Uterus (tissue), 2 donors: ENCODE results near the gene TICAM1.

ENCODE experiments used
- POLR2A ChIP-seq, 2 donors: fragments of 450-650 bp; IDR thresholded peaks; one replicate each; pipeline ENCODE4 v1.6.1; 2016; ENCODE audit warnings: antibody characterized with exemption in 2 of 2, mild to moderate bottlenecking in 1 of 2, moderate library complexity in 1 of 2
- TF ChIP-seq, protein P1 (sequence below), 4 experiments: fragments of 200-600 bp in 2 of 4; fragments of 450-650 bp in 2 of 4; sonication (generic) in 2 of 4; IDR thresholded peaks; one replicate each; pipeline ENCODE4 v1.5.1; 2016 to 2019; ENCODE audit warnings: antibody characterized with exemption in 4 of 4, mild to moderate bottlenecking in 2 of 4, moderate library complexity in 1 of 4

DNA sequence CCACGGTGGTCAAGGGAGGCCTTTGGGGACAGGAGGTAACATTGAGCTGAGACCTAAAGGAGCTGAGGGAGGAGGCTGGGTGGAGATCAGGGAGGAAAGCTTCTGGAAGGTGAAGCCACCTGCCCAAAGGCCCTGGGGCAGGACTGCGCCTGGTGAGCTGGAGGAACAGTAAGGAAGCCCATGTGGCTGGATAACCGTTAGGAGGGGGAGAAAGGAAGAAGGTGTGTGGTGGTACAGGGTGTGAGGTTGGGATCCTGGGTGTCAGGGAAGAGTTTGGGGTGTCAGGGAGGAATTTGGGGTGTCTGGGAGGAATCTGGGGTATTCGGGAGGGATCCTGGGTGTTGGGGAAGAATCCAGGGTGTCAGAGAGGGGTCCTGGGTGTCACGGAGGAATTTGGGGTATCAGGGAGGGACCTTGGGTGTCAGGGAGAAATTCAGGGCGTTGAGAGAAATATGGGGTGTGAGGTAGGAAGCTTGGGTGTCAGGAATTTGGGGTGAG is 695 bp downstream of the TICAM1 start:
- TF ChIP-seq, protein P1, sequence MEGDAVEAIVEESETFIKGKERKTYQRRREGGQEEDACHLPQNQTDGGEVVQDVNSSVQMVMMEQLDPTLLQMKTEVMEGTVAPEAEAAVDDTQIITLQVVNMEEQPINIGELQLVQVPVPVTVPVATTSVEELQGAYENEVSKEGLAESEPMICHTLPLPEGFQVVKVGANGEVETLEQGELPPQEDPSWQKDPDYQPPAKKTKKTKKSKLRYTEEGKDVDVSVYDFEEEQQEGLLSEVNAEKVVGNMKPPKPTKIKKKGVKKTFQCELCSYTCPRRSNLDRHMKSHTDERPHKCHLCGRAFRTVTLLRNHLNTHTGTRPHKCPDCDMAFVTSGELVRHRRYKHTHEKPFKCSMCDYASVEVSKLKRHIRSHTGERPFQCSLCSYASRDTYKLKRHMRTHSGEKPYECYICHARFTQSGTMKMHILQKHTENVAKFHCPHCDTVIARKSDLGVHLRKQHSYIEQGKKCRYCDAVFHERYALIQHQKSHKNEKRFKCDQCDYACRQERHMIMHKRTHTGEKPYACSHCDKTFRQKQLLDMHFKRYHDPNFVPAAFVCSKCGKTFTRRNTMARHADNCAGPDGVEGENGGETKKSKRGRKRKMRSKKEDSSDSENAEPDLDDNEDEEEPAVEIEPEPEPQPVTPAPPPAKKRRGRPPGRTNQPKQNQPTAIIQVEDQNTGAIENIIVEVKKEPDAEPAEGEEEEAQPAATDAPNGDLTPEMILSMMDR (IDR thresholded peaks at IDR 0.05): no peak
- no peak for TF ChIP-seq POLR2A (IDR thresholded peaks at IDR 0.05)
